NCI-H510A (cell line): ENCODE results near the gene OMD.
A peak's percentile ranks its signal among the peaks of the same experiment; 100 is the strongest.

Source experiments
- DNase-seq: peaks from one replicate; lab custom pipeline; 2025; lab: John Stamatoyannopoulos, UW

The OMD gene, protein sequence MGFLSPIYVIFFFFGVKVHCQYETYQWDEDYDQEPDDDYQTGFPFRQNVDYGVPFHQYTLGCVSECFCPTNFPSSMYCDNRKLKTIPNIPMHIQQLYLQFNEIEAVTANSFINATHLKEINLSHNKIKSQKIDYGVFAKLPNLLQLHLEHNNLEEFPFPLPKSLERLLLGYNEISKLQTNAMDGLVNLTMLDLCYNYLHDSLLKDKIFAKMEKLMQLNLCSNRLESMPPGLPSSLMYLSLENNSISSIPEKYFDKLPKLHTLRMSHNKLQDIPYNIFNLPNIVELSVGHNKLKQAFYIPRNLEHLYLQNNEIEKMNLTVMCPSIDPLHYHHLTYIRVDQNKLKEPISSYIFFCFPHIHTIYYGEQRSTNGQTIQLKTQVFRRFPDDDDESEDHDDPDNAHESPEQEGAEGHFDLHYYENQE

DNA sequence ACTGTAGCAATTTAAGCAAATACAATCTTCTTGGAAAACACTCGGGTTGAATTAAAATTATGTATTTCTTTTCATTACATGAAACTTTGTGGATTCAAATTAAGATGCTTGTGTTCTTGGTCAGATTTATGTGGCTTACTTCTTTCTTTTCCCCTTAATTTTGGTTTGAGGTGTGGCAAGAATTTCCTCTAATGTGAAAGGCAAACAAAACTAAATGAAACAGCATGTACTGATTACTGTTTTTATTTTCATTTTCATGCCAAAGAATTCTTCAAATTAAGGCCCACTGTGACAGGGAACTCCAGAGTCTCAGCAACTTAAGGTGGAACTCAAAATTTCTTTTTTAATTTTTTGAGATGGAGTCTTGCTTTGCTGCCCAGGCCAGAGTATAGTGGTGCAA lies at the start of gene OMD:
Gene OMD (minus strand): TSS at position 132 of the 400 bp plus-strand sequence. CDS start 6,913 bp downstream, outside the sequence.
- DNase-seq, result no peak

GRCh38 chr9:92468206-92468605 lies 43.9 kb upstream of the OMD start:
- no peak for DNase-seq

GRCh38 chr9:92467511-92467910 lies 43.2 kb upstream of the OMD start:
- DNase-seq, result no peak

DNA sequence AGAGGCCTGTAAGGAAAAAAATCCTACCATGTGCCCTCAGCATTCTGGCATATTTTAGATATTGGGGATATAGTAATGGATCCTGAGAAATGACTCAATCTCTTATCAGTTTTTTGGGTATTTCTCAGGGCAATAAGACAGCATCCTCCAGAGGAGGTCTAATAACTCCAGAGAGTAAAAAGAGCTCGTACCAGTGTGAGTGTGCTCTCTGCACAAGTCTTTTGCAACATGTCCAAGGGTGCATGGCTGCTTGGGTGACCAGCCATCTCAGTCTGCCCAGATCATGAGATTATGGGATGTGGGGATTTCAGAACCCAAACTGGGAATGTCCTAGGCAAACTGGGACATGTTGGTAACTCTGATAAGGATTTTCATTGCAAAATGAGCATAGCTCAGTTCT lies 42.8 kb upstream of the OMD start:
- DNase-seq, result no peak

GRCh38 chr9:92463984-92464383 lies 39.7 kb upstream of the OMD start:
- no peak for DNase-seq

- no peak for DNase-seq
Observed at GRCh38 chr9:92463387-92463786, 39.1 kb upstream of the OMD start.

DNA sequence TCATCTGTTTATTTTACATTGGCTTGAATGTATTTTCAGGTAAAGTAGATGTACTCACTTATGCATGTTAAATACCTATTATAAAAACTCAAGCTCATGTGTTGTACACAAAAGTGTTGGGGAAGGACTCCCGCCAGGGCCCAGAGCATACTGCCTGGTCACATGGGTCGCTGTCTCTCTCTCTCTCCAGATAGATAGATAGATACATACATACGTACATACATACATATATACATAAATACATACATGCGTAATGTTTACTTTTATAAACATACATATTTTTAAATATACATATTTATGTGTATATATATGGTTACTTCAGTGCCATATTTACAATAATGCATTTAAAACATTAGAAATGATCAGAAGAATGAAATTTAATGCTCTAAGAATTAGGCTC lies 33.3 kb upstream of the OMD start:
- no peak for DNase-seq

DNA sequence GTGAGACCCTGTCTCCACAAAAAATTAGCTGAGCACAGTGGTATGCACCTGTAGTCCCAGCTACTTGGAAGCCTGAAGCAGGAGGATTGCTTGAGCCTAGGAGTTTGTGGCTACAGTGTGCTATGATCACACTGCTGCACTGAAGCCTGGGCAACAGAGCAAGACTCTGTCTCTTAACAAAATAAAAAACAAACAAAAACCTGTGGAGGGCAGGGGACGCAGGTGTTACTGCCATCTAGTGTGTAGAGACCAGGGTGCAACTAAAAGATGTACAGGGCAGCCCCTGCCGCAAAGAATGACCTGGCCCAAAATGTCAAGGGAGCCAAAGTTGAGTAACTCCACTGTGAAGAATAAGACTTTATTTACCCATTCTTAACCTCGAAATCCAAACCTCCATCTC lies 30.9 kb upstream of the OMD start:
- no peak for DNase-seq

- DNase-seq, result no peak
Observed at GRCh38 chr9:92446536-92446935, 22.3 kb upstream of the OMD start.

DNA sequence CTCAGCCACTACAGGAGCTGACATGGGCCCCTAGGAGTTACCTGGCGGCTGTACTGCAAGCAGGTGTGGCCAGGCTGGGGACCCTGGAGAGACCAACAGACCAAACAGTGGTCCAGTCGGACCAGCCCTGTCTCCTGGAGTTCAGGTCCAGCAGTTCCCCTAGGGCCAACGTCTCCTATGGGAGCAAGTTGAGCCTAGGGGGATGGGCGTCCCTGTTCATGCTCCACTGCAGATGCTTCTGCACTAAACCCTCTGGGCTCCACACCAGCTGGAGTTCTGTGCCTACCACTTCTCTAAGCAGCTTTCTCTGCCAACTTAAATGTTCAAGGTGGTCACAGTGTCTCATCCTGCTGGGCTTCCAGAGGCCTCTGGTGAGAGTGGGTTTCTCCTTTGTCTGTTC lies 20.6 kb upstream of the OMD start:
- peak; percentile 56 for DNase-seq

DNA sequence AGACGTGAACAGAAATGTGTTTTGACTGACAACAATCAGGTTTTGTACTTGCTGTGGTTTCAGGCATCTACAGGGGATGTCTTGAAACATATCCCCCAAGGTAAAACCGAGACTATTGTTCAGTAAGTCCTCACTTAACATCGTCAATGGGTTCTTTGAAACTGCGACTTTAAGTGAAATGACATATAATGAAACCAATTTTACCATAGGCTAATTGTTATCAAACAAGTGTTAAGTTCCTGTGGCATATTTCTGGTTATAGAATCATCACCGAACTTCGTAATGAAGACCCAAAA lies 16.4 kb upstream of the OMD start:
- no peak for DNase-seq

- no peak for DNase-seq
Observed at GRCh38 chr9:92439921-92440750, 15.9 kb upstream of the OMD start.

GRCh38 chr9:92438900-92439526 lies 14.7 kb upstream of the OMD start:
- no peak for DNase-seq

- DNase-seq, result no peak
Observed at GRCh38 chr9:92435263-92435662, 11.0 kb upstream of the OMD start.

DNA sequence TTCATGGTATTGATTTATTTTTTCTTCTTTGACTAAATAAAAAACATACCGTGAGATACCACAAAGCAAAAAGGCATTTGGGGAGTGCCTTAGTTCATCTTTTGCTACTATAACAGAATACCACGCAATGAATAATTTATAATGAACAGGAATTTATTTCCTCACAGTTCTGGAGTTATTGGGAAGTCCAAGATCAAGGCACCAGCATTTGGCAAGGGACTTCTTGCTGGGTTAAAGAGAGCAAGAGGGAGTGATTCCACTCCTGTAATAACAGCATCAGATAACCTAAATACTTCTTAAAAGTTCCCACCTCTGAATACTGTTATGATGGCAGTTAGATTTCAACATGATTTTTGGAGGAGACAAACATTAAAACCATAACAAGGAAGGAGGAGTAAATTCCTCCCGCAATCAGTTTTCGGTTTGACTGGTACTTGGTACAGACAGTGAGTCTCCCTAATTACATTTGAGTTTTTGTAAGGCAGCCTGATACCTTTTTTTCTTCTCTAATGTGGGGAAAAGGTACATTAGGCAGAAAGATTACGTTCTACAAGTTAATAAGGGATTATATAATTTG lies 8.8 kb upstream of the OMD start:
- DNase-seq, result no peak

DNA sequence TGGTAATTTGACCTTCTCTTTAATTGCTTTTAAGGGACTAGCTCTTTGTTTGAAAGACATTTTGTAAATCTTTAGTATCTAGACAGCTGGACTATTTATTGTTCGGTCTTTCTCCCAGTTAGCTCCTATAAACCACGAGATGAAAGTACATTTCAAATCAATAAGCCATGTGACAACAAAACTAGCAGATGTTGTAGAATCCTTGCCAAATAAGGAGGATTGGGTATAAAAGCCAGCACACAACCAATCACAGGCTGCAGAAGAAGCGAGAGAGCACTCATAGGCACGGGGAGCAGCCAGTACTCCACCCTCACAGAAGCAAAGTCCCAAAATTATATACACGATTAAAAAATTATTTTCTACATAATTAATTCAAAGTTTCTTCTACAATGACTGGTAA lies 8.1 kb upstream of the OMD start:
- no peak for DNase-seq

- DNase-seq, result no peak
Observed at GRCh38 chr9:92429836-92430235, 5.6 kb upstream of the OMD start.

GRCh38 chr9:92426501-92427145 lies 2.4 kb upstream of the OMD start:
- DNase-seq, result peak; percentile 26

DNA sequence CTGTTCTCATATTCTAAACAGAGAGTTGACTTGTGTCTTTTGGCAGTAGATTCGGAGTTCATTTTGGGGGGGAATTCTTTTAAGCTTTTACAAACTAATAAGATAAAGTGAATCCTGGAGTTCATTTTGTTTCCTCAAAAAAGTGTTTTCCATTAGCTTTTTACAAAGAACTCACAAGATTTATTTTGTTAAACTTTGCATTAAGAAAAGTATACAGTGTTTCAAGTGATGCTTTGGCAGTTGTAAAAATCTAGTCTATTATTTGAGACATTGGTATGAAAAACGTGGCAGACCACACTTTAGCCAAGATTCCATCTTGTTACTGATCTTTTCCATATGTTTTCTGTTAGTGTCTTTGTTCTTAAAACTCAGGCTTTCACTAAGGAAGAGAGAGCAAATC lies 1.2 kb upstream of the OMD start:
- no peak for DNase-seq

DNA sequence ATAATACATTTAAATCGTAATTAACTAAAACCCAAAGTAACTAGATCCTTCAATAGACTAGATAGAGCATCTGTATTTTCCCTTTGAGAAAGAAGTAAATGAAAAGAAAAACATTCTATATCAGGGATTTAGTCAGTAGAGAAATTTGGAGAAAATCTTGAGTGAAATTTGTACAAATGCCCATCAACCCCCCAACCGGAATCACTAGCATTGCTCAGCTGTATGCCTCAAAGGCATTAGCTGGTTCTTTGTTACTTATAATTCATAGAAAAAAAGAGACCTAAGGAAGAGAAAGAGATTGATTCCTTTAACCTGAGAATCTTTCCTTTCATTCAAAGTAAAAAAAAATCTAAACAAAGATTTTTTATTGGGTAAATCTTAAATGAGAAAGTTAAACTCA lies 659 bp downstream of the OMD start:
- DNase-seq, result no peak

DNA sequence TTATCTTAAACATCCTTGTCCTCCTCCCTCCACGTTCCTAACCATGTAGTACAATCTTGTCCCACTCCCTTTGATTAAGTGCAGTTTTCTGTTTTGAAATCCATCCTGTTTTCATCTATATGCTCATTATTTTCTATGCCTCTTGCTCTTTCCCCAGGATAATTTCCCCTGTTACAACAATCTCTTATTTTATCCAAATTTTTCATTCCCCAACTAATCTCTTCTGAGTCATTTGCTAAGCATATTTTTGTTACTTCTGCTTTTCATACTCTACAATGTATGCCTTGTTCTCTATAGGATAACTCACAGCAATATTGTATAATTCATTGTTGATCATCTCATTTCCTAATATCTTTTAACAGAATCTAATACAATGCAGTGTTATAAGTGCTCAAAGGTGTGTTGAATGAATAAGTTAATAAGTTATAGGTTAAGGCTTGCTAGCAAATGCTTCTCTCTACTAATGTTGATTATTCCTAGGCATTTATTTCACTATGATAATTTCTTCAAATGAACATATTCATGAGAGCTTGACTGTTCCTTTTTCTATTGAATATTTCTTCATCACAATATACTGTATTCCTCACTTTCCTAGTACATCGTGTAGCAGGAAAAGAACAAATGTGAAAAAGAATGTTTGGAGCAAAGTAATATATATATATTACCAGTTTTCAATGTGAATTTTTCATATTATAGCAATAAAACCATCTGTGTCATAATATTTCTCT lies 1.5 kb downstream of the OMD start:
- no peak for DNase-seq

- no peak for DNase-seq
Observed at GRCh38 chr9:92414566-92414965, 9.7 kb downstream of the OMD start.
